GM13976 (cell line): ENCODE results near the gene AGAP1.

Source experiments
- DNase-seq: peaks from one replicate; pipeline ENCODE4 v3.0.0; 2012; ENCODE audit warnings: low spot score
- CTCF ChIP-seq: IDR thresholded peaks from 2 replicates; pipeline ENCODE4 v1.5.1; 2012; ENCODE audit warnings: borderline replicate concordance, mild to moderate bottlenecking; ENCODE audit not compliant: insufficient read depth; ENCODE audit errors: extremely low read depth, missing control alignments, control extremely low read depth
- in situ Hi-C: fragments of 300-500 bp; cut with MboI; formaldehyde crosslinking; loops from one replicate; pipeline ENCODE4 v1.12.0; 2022; ENCODE audit warnings: low sequenced_read_pairs, mixed read lengths, inconsistent platforms; ENCODE audit not compliant: unreplicated experiment

The AGAP1 gene

GRCh38 chr2:235966396-235966795 lies 472.6 kb downstream of the AGAP1 start:
- DNase-seq, result no peak
- in situ Hi-C loops, result no loop called here
- no peak for TF ChIP-seq CTCF

GRCh38 chr2:235966932-235967757 lies 473.3 kb downstream of the AGAP1 start:
- in situ Hi-C loops, result no loop called here
- no peak for DNase-seq

GRCh38 chr2:235968155-235968554 lies 474.3 kb downstream of the AGAP1 start:
- DNase-seq, result no peak
- in situ Hi-C loops, result no loop called here
- TF ChIP-seq CTCF, result no peak

More at GRCh38 chr2:235966932-235967757, 473.3 kb downstream of the AGAP1 start:
- no peak for TF ChIP-seq CTCF

- TF ChIP-seq CTCF, result no peak
- in situ Hi-C loops, result no loop called here
- DNase-seq, result no peak
These were observed 474.9 kb downstream of the AGAP1 start for GRCh38 chr2:235968616-235969324.

- TF ChIP-seq CTCF, result no peak
- DNase-seq, result no peak
- in situ Hi-C loops, result no loop called here
These were observed 476.6 kb downstream of the AGAP1 start for GRCh38 chr2:235970204-235971040.

GRCh38 chr2:235976516-235976915 lies 482.7 kb downstream of the AGAP1 start:
- no peak for DNase-seq
- no peak for TF ChIP-seq CTCF
- in situ Hi-C loops, result no loop called here
